Activated CD4-positive, CD25-positive, alpha-beta regulatory T cell treated with anti-CD3 and anti-CD28 coated beads, Interleukin-2, amount 50 U/mL, for 24 hours (primary cell): Measurements from ENCODE around the gene CCDC170.
A peak's percentile ranks its signal among the peaks of the same experiment; 100 is the strongest.

Experiments used
- ATAC-seq, 2 donors: fragments of 150-1000 bp; cut with Tn5 transposase; one replicate each; pipeline ENCODE4 v1.10.0; 2021; ENCODE audit warnings: mild to moderate bottlenecking in 1 of 2, moderate library complexity in 1 of 2

CCDC170 gene

DNA sequence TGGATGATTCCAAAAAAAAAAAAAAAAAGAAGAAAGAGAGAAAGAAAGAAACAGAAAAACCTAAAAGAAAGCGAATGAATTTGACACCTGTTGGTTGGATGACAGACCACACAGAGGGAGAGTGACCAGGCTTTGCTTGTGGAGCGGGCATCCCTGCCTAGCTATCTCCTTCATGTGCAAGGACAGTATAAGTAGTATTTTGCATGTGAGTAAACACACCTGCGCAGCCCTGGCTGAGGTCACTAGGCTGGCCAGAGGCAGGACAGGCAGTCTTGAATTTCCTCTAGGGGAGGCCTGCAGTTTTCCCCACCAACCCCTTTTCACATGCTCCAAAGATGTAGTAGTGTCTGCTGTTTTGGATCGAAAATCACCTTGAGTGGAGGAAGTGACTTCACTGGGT, 126.4 kb downstream of the CCDC170 start:
- no peak for ATAC-seq

DNA sequence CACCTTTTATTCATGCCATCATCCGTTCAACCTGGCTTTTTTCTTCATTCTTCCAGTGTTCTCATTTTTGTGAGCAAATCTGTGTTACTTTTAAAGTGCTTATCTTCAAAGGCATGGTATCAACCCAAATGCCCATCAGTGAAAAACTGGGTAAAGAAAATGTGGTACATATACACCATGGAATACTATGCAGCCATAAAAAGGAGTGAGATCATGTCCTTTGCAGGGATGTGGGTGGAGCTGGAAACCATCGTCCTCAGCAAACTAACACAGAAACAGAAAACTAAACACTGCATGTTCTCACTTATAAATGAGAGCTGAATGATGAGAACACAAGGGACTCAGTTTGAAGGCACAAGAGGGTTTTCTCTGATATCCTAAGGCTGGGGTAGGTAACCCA, 130.3 kb downstream of the CCDC170 start:
- no peak for ATAC-seq

GRCh38 chr6:151624481-151624880, 130.7 kb downstream of the CCDC170 start:
- ATAC-seq = no peak

DNA sequence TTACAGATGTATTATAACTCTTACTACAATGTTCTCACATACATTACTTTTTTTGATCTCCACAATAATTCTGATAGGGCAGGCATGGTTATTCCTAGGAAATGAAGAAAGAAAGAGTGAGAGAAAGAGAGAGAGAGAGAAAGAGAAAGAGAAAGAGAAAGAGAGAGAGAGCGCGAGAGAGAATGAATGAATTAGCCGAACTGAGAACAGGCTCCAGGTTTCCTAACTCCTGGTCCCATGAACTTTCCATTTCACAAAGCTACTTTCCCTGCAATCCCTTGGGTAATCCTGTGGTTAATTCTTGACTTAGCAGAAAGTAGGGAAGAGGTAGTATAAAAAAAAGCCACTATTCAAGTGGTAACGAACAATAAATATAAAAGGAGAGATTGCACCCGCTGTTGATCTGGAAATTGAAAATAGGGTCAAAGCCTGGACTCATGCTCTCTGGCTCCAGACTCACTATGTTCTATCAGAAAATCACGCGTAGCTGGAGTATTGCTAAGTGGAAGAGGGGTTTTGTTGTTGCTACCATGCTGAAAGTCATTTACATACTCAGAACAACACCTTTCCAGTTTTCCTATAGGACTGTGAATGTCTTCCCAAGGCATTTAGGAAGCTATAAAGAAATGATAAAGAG, 131.2 kb downstream of the CCDC170 start:
- ATAC-seq = no peak

DNA sequence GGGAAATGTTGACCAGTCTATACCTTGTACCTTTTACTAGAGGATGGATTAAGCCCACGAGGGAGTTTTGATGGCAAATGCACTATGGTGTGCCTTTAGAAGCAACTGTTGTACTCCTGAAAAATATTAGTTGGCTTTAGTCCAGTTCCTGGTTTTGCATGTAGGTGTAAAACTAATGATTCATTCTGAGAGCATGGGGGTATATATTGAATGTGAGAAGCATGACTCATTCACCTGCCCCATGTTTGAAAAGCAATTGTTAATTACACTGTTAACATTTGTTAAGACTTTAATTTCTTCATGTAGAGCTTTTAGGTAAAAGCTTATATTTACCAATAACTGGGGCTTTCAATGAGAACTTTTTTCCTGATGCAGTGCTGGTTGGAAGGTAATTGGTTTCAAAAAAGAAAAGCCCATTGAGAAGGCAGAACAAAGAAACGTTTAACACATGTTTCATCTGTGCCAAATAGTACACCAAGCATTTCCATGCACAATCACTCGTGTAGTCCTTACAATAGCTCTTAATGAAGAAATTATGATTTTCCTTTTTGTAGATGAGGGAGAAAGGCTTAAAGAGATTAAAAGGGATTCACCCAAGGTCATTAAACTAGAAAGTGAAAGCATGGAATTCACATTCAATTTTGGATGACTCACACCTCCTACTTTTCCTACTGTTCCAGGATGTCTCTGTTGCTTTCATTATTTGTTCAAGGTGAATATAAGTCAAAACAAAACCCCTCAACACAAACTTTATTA, 134.1 kb downstream of the CCDC170 start:
- ATAC-seq = peak in 1 of 2 donors; percentile 38

DNA sequence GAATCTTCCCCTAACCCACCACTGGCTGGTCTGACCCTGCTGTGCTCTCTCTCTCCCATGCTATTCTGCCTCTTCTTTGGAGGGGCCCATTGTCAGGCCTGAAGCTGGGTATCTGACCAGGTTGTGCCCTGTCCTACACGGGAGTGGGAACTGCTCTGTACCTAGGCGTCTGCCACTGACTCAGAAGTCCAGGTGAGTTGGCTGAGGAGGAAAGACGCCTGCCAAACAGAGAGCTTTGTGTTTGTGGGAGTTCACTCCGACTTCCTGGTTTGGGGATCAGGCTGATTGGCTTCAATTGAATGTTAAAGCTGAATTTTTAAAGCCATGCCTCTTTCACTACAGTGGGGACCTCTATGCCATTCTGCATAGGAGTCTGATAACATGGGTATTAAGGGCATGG, 136.0 kb downstream of the CCDC170 start:
- no peak for ATAC-seq

DNA sequence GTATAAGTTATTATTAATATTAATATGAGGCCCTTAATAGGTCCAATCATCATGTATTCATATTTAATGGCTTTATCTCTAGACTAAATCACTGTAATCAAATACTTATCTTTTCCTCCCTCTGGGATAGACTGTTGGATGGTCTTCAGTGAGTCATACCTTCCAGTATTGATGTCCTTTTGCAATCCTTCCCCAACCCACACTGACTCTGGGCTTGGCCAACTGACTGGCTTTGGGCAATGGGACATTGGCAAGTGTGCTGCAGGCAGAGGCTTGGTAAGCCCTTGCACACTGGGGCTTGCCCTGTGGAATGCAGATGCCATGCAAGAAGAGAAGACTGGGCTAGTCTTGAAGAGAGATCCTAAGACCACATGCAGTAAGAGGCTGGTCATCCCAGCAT, 136.6 kb downstream of the CCDC170 start:
- ATAC-seq = no peak

GRCh38 chr6:151630991-151631655, 137.3 kb downstream of the CCDC170 start:
- no peak for ATAC-seq

DNA sequence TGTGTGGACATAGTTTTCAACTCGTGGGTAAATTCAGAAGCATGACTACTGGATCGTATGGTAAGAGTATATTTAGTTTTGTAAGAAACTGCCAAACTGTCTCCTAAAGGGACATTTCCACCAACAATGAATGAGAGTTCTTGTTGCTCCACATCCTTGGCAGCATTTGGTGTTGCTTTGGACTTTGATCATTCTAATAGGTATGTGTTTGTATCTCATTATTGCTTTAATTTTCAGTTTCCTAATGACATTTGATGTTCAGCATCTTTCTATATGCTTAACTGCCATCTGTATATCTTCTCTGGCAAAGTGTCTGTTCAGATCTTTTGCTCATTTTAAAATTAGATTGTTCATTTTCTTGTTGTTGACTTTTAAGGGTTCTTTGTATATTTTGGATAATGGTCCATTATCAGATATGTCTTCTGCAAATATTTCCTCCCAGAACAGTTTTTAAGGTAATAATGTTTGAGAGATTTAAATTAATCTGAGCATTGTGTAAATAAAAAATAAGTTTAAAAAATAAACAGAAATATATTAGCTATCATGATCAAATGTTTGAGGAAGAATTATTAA, 138.7 kb downstream of the CCDC170 start:
- ATAC-seq = no peak

GRCh38 chr6:151633526-151634335, 139.9 kb downstream of the CCDC170 start:
- no peak for ATAC-seq

DNA sequence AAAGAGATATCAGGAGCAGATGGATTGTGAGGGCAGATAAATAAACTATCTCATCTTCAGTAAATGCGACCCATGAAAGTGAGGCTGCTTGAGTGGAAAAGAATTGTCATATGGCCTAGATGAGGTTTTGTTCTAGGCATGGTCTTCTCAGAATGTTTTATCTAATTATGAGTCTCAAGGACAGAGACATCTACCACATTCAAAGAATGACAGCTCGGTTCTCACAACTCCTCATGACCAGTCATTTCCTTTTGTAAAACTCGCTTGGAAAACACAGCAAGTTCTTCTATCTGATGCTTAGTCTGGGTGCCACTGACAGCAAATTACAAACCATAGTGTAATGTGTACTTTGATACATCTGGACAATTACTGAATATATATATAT, 140.5 kb downstream of the CCDC170 start:
- peak in 1 of 2 donors; percentile 38 for ATAC-seq

DNA sequence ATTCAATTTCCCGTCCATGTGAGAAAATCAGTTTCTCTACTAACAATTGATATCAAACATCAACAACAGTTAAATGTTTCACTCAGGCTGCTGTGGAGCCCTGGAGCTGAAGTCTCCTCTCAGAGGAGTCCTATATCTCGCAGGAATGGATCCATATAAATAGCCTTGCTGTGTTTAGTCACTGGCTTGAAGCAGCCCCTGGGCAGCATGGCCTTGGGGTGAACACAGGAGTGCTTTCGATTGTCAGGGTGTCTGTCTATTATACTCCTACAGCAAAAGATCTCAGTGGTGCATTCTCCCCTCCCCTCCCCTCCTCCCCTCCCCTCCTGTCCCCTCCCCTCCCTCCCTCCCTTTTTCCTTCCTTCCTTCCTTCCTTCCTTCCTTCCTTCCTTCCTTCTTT, 141.9 kb downstream of the CCDC170 start:
- ATAC-seq = no peak

- ATAC-seq = no peak
Observed at GRCh38 chr6:151637814-151638213, 144.0 kb downstream of the CCDC170 start.

DNA sequence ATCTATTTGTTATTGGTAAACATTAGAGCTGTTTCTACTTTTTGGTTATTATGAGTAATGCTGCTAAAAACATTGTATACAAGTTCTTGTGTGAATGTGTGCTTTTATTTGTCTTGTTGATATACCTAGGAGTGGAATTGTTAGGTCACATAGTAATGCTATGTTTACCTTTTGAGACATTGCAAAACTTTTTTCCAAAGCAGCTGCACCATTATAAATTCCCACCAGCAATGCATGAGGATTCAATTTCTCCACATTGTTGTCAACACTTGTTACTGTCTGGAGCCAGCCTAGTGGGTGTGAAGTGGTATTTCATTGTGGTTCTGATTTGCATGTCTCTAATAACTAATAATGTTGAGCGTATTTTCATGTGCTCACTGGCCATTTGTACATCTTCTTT, 145.9 kb downstream of the CCDC170 start:
- ATAC-seq = no peak

DNA sequence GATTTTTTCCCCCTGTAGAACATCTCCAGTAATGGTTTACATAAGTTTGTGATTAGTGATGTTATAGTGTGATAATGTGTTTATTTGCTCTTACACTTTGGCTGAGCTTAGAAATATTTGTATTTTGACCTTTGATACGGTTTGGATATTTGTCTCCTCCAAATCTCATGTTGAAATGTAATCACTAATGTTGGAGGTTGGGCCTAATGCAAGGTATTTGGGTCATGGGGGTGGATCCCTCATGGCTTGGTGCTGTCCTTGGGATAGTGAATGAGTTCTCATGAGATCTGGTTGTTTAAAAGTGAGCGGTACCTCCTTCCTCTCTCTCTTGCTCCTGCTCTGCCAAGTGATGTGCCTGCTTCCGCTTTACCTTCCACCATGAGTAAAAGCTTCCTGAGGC, 147.2 kb downstream of the CCDC170 start:
- no peak for ATAC-seq

- no peak for ATAC-seq
Observed at GRCh38 chr6:151647976-151648639, 154.3 kb downstream of the CCDC170 start.

GRCh38 chr6:151649835-151650234, 156.0 kb downstream of the CCDC170 start:
- no peak for ATAC-seq

DNA sequence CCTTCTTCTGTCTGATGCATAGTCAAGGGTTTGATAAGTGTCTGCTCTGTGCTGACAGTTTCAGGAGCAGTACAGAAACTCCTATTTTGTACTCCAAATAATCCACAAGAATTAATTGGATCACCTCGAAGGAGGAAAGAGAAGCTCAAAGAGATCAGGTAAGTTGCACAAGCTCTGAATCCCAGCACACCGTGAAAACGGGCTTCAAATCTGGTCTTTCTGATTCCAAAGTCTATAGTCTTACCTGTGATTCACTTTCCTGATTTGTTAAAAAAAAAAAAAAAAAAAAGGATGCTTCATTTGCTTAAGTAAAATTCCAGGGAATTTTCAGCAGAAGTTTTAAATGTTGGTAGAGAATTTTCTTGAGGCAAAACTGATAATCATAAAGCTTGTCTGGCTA, 157.8 kb downstream of the CCDC170 start:
- no peak for ATAC-seq

GRCh38 chr6:151652325-151652724, 158.5 kb downstream of the CCDC170 start:
- ATAC-seq = no peak

DNA sequence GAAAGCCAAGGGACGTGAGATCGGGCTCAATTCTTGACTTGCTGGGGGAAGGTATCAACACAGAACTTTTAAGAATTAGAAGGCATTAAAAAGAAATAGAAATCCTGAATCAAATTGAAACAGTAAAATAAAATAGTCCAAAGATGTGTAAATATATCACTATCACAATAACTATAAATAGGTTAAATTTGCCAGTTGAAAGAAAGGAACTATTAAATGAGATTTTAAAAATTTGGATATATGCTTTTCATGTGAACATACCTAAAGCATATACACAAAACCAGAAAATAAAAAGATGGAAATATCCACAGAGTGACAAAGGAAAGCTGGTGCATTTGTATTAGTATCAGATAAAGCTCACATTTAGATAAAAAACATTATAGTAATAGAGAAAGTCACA, 161.3 kb downstream of the CCDC170 start:
- no peak for ATAC-seq

DNA sequence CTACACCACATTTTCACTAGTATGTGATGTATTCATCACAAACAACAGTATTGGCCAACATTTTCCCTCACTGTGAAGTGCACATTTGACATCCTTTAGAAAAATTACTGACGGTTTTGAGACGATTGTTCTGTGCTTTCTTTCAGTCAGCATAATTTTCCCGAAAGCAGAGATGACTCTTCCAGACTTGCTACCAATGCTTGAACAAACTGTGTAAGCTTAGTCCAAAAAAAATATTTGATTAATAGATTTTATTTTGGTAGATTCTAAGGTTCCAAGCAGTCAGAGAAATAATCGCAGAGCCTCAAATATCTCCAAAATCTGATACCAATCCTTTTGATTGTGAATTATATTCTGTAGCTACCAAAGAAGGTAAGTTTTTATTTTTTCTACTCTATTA, 162.6 kb downstream of the CCDC170 start:
- no peak for ATAC-seq

GRCh38 chr6:151658091-151658490, 164.3 kb downstream of the CCDC170 start:
- no peak for ATAC-seq
